Gastrocnemius medialis (tissue), 4 donors: Measurements from ENCODE around the gene SORBS1. TPM values are rescaled to one million over a fixed set of nuclear protein-coding genes. Genes with fewer than 3 reads are reported as not detected.

Experiments used
- ATAC-seq, 2 donors: fragments of 150-250 bp; one replicate each; pipeline ENCODE4 v1.9.1; 2016
- DNase-seq, 2 donors: peaks; one replicate each; pipeline ENCODE4 v3.0.0-alpha.2; 2019
- H3K27ac ChIP-seq, 4 donors: fragments of 200-600 bp; sonication (generic); 1 replicate in 1 of 4; 2 replicates in 3 of 4; pipeline ENCODE4 v1.5.1; 2016 to 2018; ENCODE audit warnings: mild to moderate bottlenecking in 2 of 4, moderate library complexity in 1 of 4
- H3K27me3 ChIP-seq, 3 donors: fragments of 200-600 bp; sonication (generic) in 2 of 3; 1 replicate in 1 of 3; 2 replicates in 2 of 3; pipeline versions ENCODE4 v1.5.1 to v1.6.0; 2016 to 2019; ENCODE audit warnings: mild to moderate bottlenecking in 1 of 3, moderate library complexity in 1 of 3
- H3K36me3 ChIP-seq, 2 donors: fragments of 200-600 bp; sonication (generic) in 1 of 2; one replicate each; pipeline ENCODE4 v1.5.1; 2017 to 2018
- H3K4me1 ChIP-seq, 2 donors: fragments of 200-600 bp; sonication (generic) in 1 of 2; one replicate each; pipeline ENCODE4 v1.5.1; 2016 to 2017; ENCODE audit warnings: mild to moderate bottlenecking in 2 of 2
- H3K4me3 ChIP-seq, 4 donors: fragments of 200-600 bp; sonication (generic) in 3 of 4; 1 replicate in 1 of 4; 2 replicates in 3 of 4; pipeline ENCODE4 v1.5.1; 2016 to 2019; ENCODE audit warnings: mild to moderate bottlenecking in 2 of 4
- H3K9me3 ChIP-seq, 3 donors: fragments of 200-600 bp; sonication (generic) in 2 of 3; 1 replicate in 1 of 3; 2 replicates in 2 of 3; pipeline ENCODE4 v1.5.1; 2016 to 2019
- CTCF ChIP-seq, 5 experiments: fragments of 450-650 bp in 3 of 5; fragments of 200-600 bp in 2 of 5; sonication (generic) in 2 of 5; IDR thresholded peaks in 4 of 5; conservative IDR thresholded peaks in 1 of 5; 1 replicate in 4 of 5; 2 replicates in 1 of 5; pipeline ENCODE4 v1.5.1; 2016 to 2019; ENCODE audit warnings: antibody characterized with exemption in 5 of 5, mild to moderate bottlenecking in 3 of 5, moderate library complexity in 3 of 5
- POLR2A ChIP-seq, 2 donors: fragments of 450-650 bp; IDR thresholded peaks; one replicate each; pipeline ENCODE4 v1.6.1; 2017; ENCODE audit warnings: antibody characterized with exemption in 2 of 2, mild to moderate bottlenecking in 2 of 2, moderate library complexity in 2 of 2
- in situ Hi-C, 4 donors: fragments of 200-750 bp; cut with MboI; loops; one replicate each; pipeline versions ENCODE4 v1.15.0 to v1.8.0; 2017; ENCODE audit warnings: low sequenced_read_pairs in 4 of 4
- intact Hi-C: fragments of 100-400 bp; cut with DNase I; formaldehyde crosslinking; loops from one replicate; pipeline ENCODE4 v1.15.1; 2023; ENCODE audit warnings: low total_unique reads
- total RNA-seq, 4 donors: library from RNA; depleted of rRNA; stranded (reverse); fragments of >200 nt; gene quantifications; one replicate each; pipeline versions ENCODE4 v1.1.0 to v1.2.3, GENCODE V29; 2016

Gene SORBS1
- total RNA-seq, 4 donors from 2014 or later, result 146 to 331 (median 186) TPM

- ATAC-seq, result no peak
- H3K36me3 ChIP-seq, result peaks cover 0 to 27% of the 10 kb centered on the region in 2 donors
These were observed 151.9 kb downstream of the SORBS1 start for GRCh38 chr10:95408983-95409873.

DNA sequence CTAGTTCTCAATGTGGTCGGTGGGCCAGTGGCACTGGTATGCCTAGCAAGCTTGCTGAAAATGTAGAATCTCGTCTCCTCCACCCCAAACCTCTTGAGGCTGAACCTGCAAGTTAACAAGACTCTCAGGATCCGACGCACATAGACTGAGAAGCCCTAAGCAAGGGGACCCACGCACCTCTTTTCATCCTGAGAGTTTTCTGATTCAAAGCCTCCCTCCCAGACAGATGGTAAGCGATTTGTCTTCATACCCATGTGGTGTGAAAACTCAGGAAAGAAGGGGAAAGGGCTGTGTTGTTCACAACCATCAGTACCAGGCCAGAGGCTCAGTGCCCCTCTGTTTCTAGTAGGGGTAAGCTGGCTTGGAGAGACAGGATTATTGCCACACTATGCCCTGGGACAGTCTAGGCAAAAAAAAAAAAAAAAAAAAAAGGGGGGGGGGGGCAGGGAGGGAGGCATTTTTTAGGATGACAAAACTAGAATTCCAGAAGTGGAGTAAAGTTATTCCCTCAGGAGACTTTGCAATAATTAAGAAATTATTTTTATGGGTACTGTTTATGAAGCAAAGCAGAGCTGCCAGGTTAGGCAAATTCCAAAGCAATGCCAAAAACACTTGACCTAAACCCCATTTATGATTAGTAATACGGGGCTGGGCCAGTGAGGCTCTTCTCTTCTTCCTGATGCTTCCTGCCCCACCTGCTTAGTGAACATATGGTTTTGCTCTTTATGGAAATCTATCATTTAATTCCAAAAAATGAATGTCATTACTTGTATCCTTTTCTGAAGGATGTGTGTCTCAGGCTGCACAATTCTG is 152.8 kb downstream of the SORBS1 start:
- no peak for TF ChIP-seq CTCF (IDR thresholded peaks at IDR 0.05 in 4 of 5, conservative IDR thresholded peaks at IDR 0.05 in 1 of 5)
- intact Hi-C loops (loop anchor here (5.0 kb wide), 1 partner anchor 121 kb away; no protein-coding TSS in a partner anchor), in situ Hi-C loops (no loop called here)
- peak overlapping the region; percentile 91 to 98 (median 97) for H3K27ac ChIP-seq
- H3K27me3 ChIP-seq, result no peaks in the 10 kb centered on the region
- no peak overlapping the region for H3K4me3 ChIP-seq
- peaks cover 0 to 29% of the 10 kb centered on the region in 2 donors for H3K36me3 ChIP-seq
- DNase-seq, result no peak
- H3K4me1 ChIP-seq, result peaks cover 86 to 93% of the 10 kb centered on the region in 2 donors
- H3K9me3 ChIP-seq, result no peaks in the 10 kb centered on the region
- no peak for ATAC-seq

More at GRCh38 chr10:95408983-95409873, 151.9 kb downstream of the SORBS1 start:
- Histone ChIP-seq H3K27me3 (no peaks in the 10 kb centered on the region), H3K4me1 (peaks cover 89 to 95% of the 10 kb centered on the region in 2 donors), H3K4me3 (peak overlapping the region in 1 of 4 donors; percentile 0), H3K9me3 (no peaks in the 10 kb centered on the region), H3K27ac (peak overlapping the region; percentile 91 to 98 (median 97))
- intact Hi-C loops, result loop anchor here (5.0 kb wide), 1 partner anchor 122 kb away; no protein-coding TSS in a partner anchor
- TF ChIP-seq POLR2A (IDR thresholded peaks at IDR 0.05), result no peak
- TF ChIP-seq CTCF (IDR thresholded peaks at IDR 0.05 in 4 of 5, conservative IDR thresholded peaks at IDR 0.05 in 1 of 5), result no peak
- in situ Hi-C loops, result no loop called here
- DNase-seq, result no peak

DNA sequence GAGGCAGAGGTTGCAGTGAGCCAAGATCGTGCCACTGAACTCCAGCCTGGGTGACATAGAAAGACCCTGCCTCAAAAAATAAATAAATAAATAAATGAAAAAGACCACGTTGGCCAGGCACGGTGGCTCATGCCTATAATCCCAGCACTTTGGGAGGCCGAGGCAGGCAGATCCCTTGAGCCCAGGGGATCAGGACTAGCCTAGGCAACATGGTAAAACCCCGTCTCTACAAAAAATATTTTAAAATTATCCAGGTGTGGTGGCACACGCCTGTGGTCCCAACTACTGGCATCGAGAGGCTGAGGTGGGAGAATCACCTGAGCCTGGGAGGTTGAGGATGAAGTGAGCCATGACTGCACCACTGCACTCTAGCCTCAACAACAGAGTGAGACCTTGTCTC is 153.6 kb downstream of the SORBS1 start:
- Histone ChIP-seq H3K27me3 (no peaks in the 10 kb centered on the region), H3K4me1 (peaks cover 78 to 84% of the 10 kb centered on the region in 2 donors), H3K9me3 (no peaks in the 10 kb centered on the region), H3K27ac (peak overlapping the region; percentile 91 to 98 (median 97)), H3K4me3 (no peak overlapping the region), H3K36me3 (peaks cover 0 to 35% of the 10 kb centered on the region in 2 donors)
- ATAC-seq (no peak), DNase-seq (no peak)
- intact Hi-C loops (loop anchor here (5.0 kb wide), 1 partner anchor 120 kb away; no protein-coding TSS in a partner anchor), in situ Hi-C loops (no loop called here)
- TF ChIP-seq POLR2A (IDR thresholded peaks at IDR 0.05), result no peak
- no peak for TF ChIP-seq CTCF (IDR thresholded peaks at IDR 0.05 in 4 of 5, conservative IDR thresholded peaks at IDR 0.05 in 1 of 5)

- in situ Hi-C loops, result no loop called here
- Histone ChIP-seq H3K4me1 (peaks cover 73 to 77% of the 10 kb centered on the region in 2 donors), H3K36me3 (peaks cover 0 to 35% of the 10 kb centered on the region in 2 donors), H3K4me3 (peak overlapping the region in 1 of 4 donors; percentile 14), H3K27me3 (no peaks in the 10 kb centered on the region), H3K9me3 (no peaks in the 10 kb centered on the region), H3K27ac (peak overlapping the region; percentile 91 to 98 (median 97))
- DNase-seq, result peak; percentile 94 to 96
- intact Hi-C loops, result loop anchor here (1.0 to 5.0 kb wide), 2 partner anchors 11 to 119 kb away; no protein-coding TSS in a partner anchor
- ATAC-seq, result peak; percentile 85 to 92
- peak; percentile 64 to 89 for TF ChIP-seq POLR2A (IDR thresholded peaks at IDR 0.05)
- TF ChIP-seq CTCF (IDR thresholded peaks at IDR 0.05 in 4 of 5, conservative IDR thresholded peaks at IDR 0.05 in 1 of 5), result no peak
These were observed 154.4 kb downstream of the SORBS1 start for GRCh38 chr10:95406651-95407280.
